Endothelial cell of umbilical vein (primary cell): ENCODE results near the gene KIF5C. TPM values are rescaled to one million over a fixed set of nuclear protein-coding genes. Genes with fewer than 3 reads are reported as not detected.

ENCODE experiments used
- BruUV-seq: library from RNA; stranded (reverse); fragments of 400-500 nt; replicated peaks from 2 replicates; lab custom pipeline; 2021; lab: Mats Ljungman, UMichigan
- CTCF ChIA-PET: fragments of 300-600, 350-600 bp; sonication (Branson Sonifier 250); formaldehyde crosslinking; loops from one replicate; lab custom pipeline; 2021; ENCODE audit warnings: antibody characterized with exemption, inconsistent platforms; lab: Charles Lee
- POLR2A ChIA-PET: fragments of 300-600, 350-600 bp; sonication (Branson Sonifier 250); formaldehyde crosslinking; loops from one replicate; lab custom pipeline; 2021; ENCODE audit warnings: antibody characterized with exemption, inconsistent platforms; lab: Charles Lee
- DNase-seq: peaks from one replicate; pipeline ENCODE4 v3.0.0-alpha.2; 2011; ENCODE audit warnings: low read depth, low spot score
- FAIRE-seq: peaks from 2 replicates; lab custom pipeline; 2011; peaks lifted over from hg19 to GRCh38; lab: Jason Lieb, UNC
- H2AFZ ChIP-seq: 2 replicates; pipeline ENCODE4 v1.6.0; 2012; ENCODE audit warnings: low read depth, low read length, control low read depth, inconsistent platforms
- H3K27ac ChIP-seq: 2 replicates; pipeline ENCODE4 v1.5.1; 2011; ENCODE audit warnings: low read depth, mild to moderate bottlenecking, control low read depth, low read length, moderate library complexity; ENCODE audit not compliant: insufficient read depth
- H3K27me3 ChIP-seq, 2 experiments: 2 replicates each; pipeline versions ENCODE4 v1.6.0 to v1.6.1; 2011; ENCODE audit warnings: low read length in 2 of 2, mixed read lengths in 1 of 2; ENCODE audit not compliant: control insufficient read depth in 2 of 2, insufficient read depth in 2 of 2
- H3K36me3 ChIP-seq, 2 experiments: 2 replicates in 1 of 2; 3 replicates in 1 of 2; pipeline ENCODE4 v1.5.1; 2011; ENCODE audit warnings: low read length in 2 of 2, mild to moderate bottlenecking in 1 of 2, moderate library complexity in 1 of 2; ENCODE audit not compliant: control insufficient read depth in 2 of 2, insufficient read depth in 2 of 2; ENCODE audit errors: extremely low read depth in 1 of 2
- H3K4me1 ChIP-seq: 3 replicates; pipeline ENCODE4 v1.5.1; 2011; ENCODE audit warnings: mild to moderate bottlenecking, low read length; ENCODE audit not compliant: control insufficient read depth, insufficient read depth; ENCODE audit errors: extremely low read depth
- H3K4me2 ChIP-seq: 2 replicates; pipeline ENCODE4 v1.6.1; 2011; ENCODE audit warnings: low read length, control low read depth, mixed read lengths; ENCODE audit not compliant: insufficient read depth
- H3K4me3 ChIP-seq, 3 experiments: fragments of 200-600 bp in 1 of 3; sonication (generic), shearing (Covaris generic) in 1 of 3; replicated peaks in 1 of 3; 2 replicates each; pipeline ENCODE4 v1.5.1; 2011 to 2016; ENCODE audit warnings: control low read depth in 3 of 3, low read length in 3 of 3, mild to moderate bottlenecking in 2 of 3, inconsistent platforms in 1 of 3, low read depth in 1 of 3, moderate library complexity in 1 of 3; ENCODE audit not compliant: insufficient read depth in 1 of 3
- H3K79me2 ChIP-seq: 2 replicates; pipeline ENCODE4 v1.6.0; 2012; ENCODE audit warnings: low read length, inconsistent platforms; ENCODE audit not compliant: control insufficient read depth, insufficient read depth
- H3K9ac ChIP-seq: replicated peaks from 2 replicates; pipeline ENCODE3; 2011; ENCODE audit warnings: low read length, control low read depth; ENCODE audit not compliant: insufficient read depth; ENCODE audit errors: extremely low read depth
- H3K9me1 ChIP-seq: replicated peaks from 3 replicates; pipeline ENCODE4 v1.6.0; 2011; ENCODE audit warnings: mild to moderate bottlenecking, low read length; ENCODE audit not compliant: control insufficient read depth, insufficient read depth; ENCODE audit errors: extremely low read depth
- H3K9me3 ChIP-seq: replicated peaks from 2 replicates; pipeline ENCODE4 v1.5.1; 2012; ENCODE audit warnings: low read length, inconsistent platforms; ENCODE audit not compliant: control insufficient read depth, insufficient read depth
- H4K20me1 ChIP-seq: replicated peaks from 2 replicates; pipeline ENCODE3; 2011; ENCODE audit warnings: mild to moderate bottlenecking, low read length; ENCODE audit not compliant: control insufficient read depth, insufficient read depth; ENCODE audit errors: extremely low read depth
- CTCF ChIP-seq, 2 donors: IDR thresholded peaks; 1 replicate in 1 of 2; 2 replicates in 1 of 2; pipeline ENCODE4 v1.5.1; 2011; ENCODE audit warnings: low read length in 2 of 2, mild to moderate bottlenecking in 2 of 2, moderate library complexity in 2 of 2, control low read depth in 1 of 2, inconsistent platforms in 1 of 2, low read depth in 1 of 2; ENCODE audit not compliant: insufficient read depth in 1 of 2; ENCODE audit errors: extremely low read depth in 1 of 2
- FOS ChIP-seq: IDR thresholded peaks from 2 replicates; pipeline ENCODE4 v1.6.1; 2011; ENCODE audit warnings: mild to moderate bottlenecking, low read length, moderate library complexity, borderline replicate concordance; ENCODE audit not compliant: insufficient read depth
- GATA2 ChIP-seq: IDR thresholded peaks from 2 replicates; pipeline ENCODE4 v1.7.0; 2011; ENCODE audit warnings: low read depth, mild to moderate bottlenecking, moderate library complexity, mixed read lengths, low read length; ENCODE audit not compliant: insufficient read length, insufficient read depth
- JUN ChIP-seq: IDR thresholded peaks from 2 replicates; pipeline ENCODE4 v1.6.1; 2011; ENCODE audit warnings: borderline replicate concordance, low read depth; ENCODE audit not compliant: insufficient read length, insufficient read depth
- MYC ChIP-seq: IDR thresholded peaks from one replicate; pipeline ENCODE4 v1.6.1; 2011; ENCODE audit warnings: mild to moderate bottlenecking, low read depth, low read length
- POLR2A ChIP-seq: IDR thresholded peaks from 2 replicates; pipeline ENCODE4 v1.6.1; 2012; ENCODE audit warnings: low read depth, mild to moderate bottlenecking, control low read depth, low read length
- dilution Hi-C: fragments of 300-500 bp; cut with MboI; formaldehyde crosslinking; loops from one replicate; pipeline ENCODE4 v1.15.0; 2019; ENCODE audit warnings: low sequenced_read_pairs; ENCODE audit not compliant: extremely low pct_ligation_motif_present
- intact Hi-C: fragments of 100-400 bp; cut with micrococcal nuclease; formaldehyde crosslinking; loops from one replicate; pipeline ENCODE4 v1.10.0; 2022
- polyA plus RNA-seq, 4 experiments: library from polyadenylated mRNA; depleted of rRNA in 3 of 4; stranded (reverse) in 3 of 4; unstranded in 1 of 4; fragments of >200 nt; gene quantifications; 2 replicates each; pipeline versions ENCODE4 v1.2.1 to v1.2.3, GENCODE V29; 2011 to 2012; ENCODE audit warnings: missing spikeins in 1 of 4
- total RNA-seq: library from RNA; stranded (reverse); gene quantifications from 2 replicates; pipeline ENCODE4 v1.2.3, GENCODE V29; 2021
- TF ChIP-seq, protein P1 (sequence below): IDR thresholded peaks from 2 replicates; pipeline ENCODE4 v1.6.1; 2011; ENCODE audit not compliant: insufficient read depth, insufficient read length

The KIF5C gene
- total and polyA plus RNA-seq, 2 donors (not counting 3 experiments of a cell fraction or from before 2014, with no cell fraction given) = 0.01 to 0.55 TPM

- no peaks in the 10 kb centered on the region for H3K36me3 ChIP-seq
- no peaks in the 10 kb centered on the region for H3K79me2 ChIP-seq
- peaks cover 0 to 4% of the 10 kb centered on the region in 2 experiments for H3K27me3 ChIP-seq
- intact Hi-C loops (no loop called here), dilution Hi-C loops (no loop called here)
- H3K4me1 ChIP-seq = no peaks in the 10 kb centered on the region
- POLR2A ChIA-PET = no interaction called here
- no peaks in the 10 kb centered on the region for H4K20me1 ChIP-seq
- H3K4me2 ChIP-seq = no peak overlapping the region
- CTCF ChIA-PET = interaction anchor here (0.7 to 1.2 kb wide), 3 partner anchors 11 to 79 kb away, joined by 3 read pairs; no protein-coding TSS in a partner anchor
- DNase-seq (no peak), FAIRE-seq (no peak)
- H3K9me3 ChIP-seq = no peaks in the 10 kb centered on the region
- H3K4me3 ChIP-seq = no peak overlapping the region
- H3K9ac ChIP-seq = no peak overlapping the region
- TF ChIP-seq FOS (no peak), POLR2A (no peak), CTCF (IDR thresholded peaks at IDR 0.05; ENCODE audit: extremely low read depth in 1 of 2, insufficient read depth in 1 of 2, low read depth in 1 of 2, low read length in 2 of 2) (no peak), GATA2 (no peak), JUN (no peak), MYC (no peak)
- TF ChIP-seq, protein P1, sequence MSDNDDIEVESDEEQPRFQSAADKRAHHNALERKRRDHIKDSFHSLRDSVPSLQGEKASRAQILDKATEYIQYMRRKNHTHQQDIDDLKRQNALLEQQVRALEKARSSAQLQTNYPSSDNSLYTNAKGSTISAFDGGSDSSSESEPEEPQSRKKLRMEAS = no peak
- no peak overlapping the region for H2AFZ ChIP-seq
- no peaks in the 10 kb centered on the region for H3K9me1 ChIP-seq
- no TSS peak for BruUV-seq
- H3K27ac ChIP-seq = no peak overlapping the region
These were observed 103.7 kb downstream of the KIF5C start for GRCh38 chr2:148978706-148979105.
